Neural cell (in vitro differentiated cells): ENCODE results near the gene TSPAN4.

Experiments
- CTCF ChIP-seq: fragments of 450-650 bp; IDR thresholded peaks from 2 replicates; pipeline ENCODE4 v1.5.1; 2014; ENCODE audit warnings: antibody characterized with exemption, mild to moderate bottlenecking, moderate library complexity; ENCODE audit not compliant: poor library complexity, severe bottlenecking
- EZH2 ChIP-seq: fragments of 200-600, 300-800 bp; shearing (Covaris generic), sonication (generic); IDR thresholded peaks from 2 replicates; pipeline ENCODE4 v1.6.1; 2014; ENCODE audit warnings: antibody characterized with exemption, low read length, borderline replicate concordance, mild to moderate bottlenecking; ENCODE audit not compliant: insufficient read depth, poor library complexity, severe bottlenecking
- POLR2AphosphoS5 ChIP-seq: IDR thresholded peaks from 2 replicates; pipeline ENCODE4 v1.6.1; 2012
- TAF1 ChIP-seq: IDR thresholded peaks from 2 replicates; pipeline ENCODE4 v1.6.1; 2012; ENCODE audit warnings: low read depth

GRCh38 chr11:897253-898142 is 54.8 kb downstream of the TSPAN4 start:
- TF ChIP-seq EZH2 (no peak), CTCF (no peak), TAF1 (no peak), POLR2AphosphoS5 (no peak)
